Keratinocyte (primary cell): ENCODE data around the gene NALCN. TPM values are rescaled to one million over a fixed set of nuclear protein-coding genes. Genes with fewer than 3 reads are reported as not detected.

Source experiments
- DNase-seq: peaks from one replicate; pipeline ENCODE4 v3.0.0-alpha.2; 2011; ENCODE audit warnings: low read depth, missing footprints, low spot score
- FAIRE-seq: peaks from 2 replicates; lab custom pipeline; 2011; peaks lifted over from hg19 to GRCh38; lab: Jason Lieb, UNC
- H2AFZ ChIP-seq: 2 replicates; pipeline ENCODE4 v1.6.0; 2012; ENCODE audit warnings: low read length, control low read depth, inconsistent platforms; ENCODE audit not compliant: control insufficient read depth
- H3K27ac ChIP-seq: 2 replicates; pipeline ENCODE4 v1.5.1; 2011; ENCODE audit warnings: low read length; ENCODE audit not compliant: control insufficient read depth, insufficient read depth
- H3K27me3 ChIP-seq: 3 replicates; pipeline ENCODE4 v1.6.0; 2011; ENCODE audit warnings: low read length; ENCODE audit not compliant: control insufficient read depth, insufficient read depth; ENCODE audit errors: extremely low read depth
- H3K36me3 ChIP-seq, 2 experiments: 2 replicates in 1 of 2; 3 replicates in 1 of 2; pipeline ENCODE4 v1.5.1; 2011; ENCODE audit warnings: low read length in 2 of 2, mild to moderate bottlenecking in 1 of 2; ENCODE audit not compliant: control insufficient read depth in 2 of 2, insufficient read depth in 2 of 2; ENCODE audit errors: extremely low read depth in 1 of 2
- H3K4me1 ChIP-seq: 3 replicates; pipeline ENCODE4 v1.5.1; 2011; ENCODE audit warnings: low read length; ENCODE audit not compliant: control insufficient read depth, insufficient read depth; ENCODE audit errors: extremely low read depth
- H3K4me2 ChIP-seq: 3 replicates; pipeline ENCODE4 v1.6.0; 2011; ENCODE audit warnings: low read depth, low read length; ENCODE audit not compliant: control insufficient read depth, insufficient read depth; ENCODE audit errors: extremely low read depth
- H3K4me3 ChIP-seq, 3 experiments: fragments of 200-600 bp in 1 of 3; sonication (generic) in 1 of 3; 2 replicates in 2 of 3; 3 replicates in 1 of 3; pipeline ENCODE4 v1.5.1; 2011 to 2016; ENCODE audit warnings: low read length in 3 of 3, mild to moderate bottlenecking in 3 of 3, control low read depth in 2 of 3, inconsistent platforms in 1 of 3, low read depth in 1 of 3, mixed read lengths in 1 of 3, mixed run types in 1 of 3, moderate library complexity in 1 of 3; ENCODE audit not compliant: control insufficient read depth in 2 of 3, insufficient read depth in 2 of 3; ENCODE audit errors: extremely low read depth in 1 of 3
- H3K79me2 ChIP-seq: 2 replicates; pipeline ENCODE4 v1.6.0; 2012; ENCODE audit warnings: low read length; ENCODE audit not compliant: control insufficient read depth, insufficient read depth
- H3K9ac ChIP-seq: 3 replicates; pipeline ENCODE4 v1.6.0; 2011; ENCODE audit warnings: low read length; ENCODE audit not compliant: control insufficient read depth, insufficient read depth; ENCODE audit errors: extremely low read depth
- H3K9me1 ChIP-seq: 3 replicates; pipeline ENCODE4 v1.6.0; 2011; ENCODE audit warnings: low read length; ENCODE audit not compliant: control insufficient read depth, insufficient read depth; ENCODE audit errors: extremely low read depth
- H3K9me3 ChIP-seq: 2 replicates; pipeline ENCODE4 v1.5.1; 2012; ENCODE audit warnings: low read depth, low read length; ENCODE audit not compliant: control insufficient read depth
- H4K20me1 ChIP-seq: 3 replicates; pipeline ENCODE4 v1.6.0; 2011; ENCODE audit warnings: low read length; ENCODE audit not compliant: control insufficient read depth, insufficient read depth; ENCODE audit errors: extremely low read depth
- CTCF ChIP-seq, 3 experiments: IDR thresholded peaks in 1 of 3; conservative IDR thresholded peaks in 1 of 3; optimal IDR thresholded peaks in 1 of 3; 2 replicates in 2 of 3; 3 replicates in 1 of 3; pipeline versions ENCODE3 to v1.5.1; 2011; ENCODE audit warnings: low read length in 3 of 3, mild to moderate bottlenecking in 3 of 3, moderate library complexity in 2 of 3, control low read depth in 1 of 3, inconsistent platforms in 1 of 3; ENCODE audit not compliant: insufficient read depth in 2 of 3; ENCODE audit errors: extremely low read depth in 1 of 3
- EZH2 ChIP-seq: IDR thresholded peaks from one replicate; pipeline ENCODE4 v1.6.1; 2012; ENCODE audit warnings: inconsistent platforms, mild to moderate bottlenecking, low read length, moderate library complexity
- dilution Hi-C: fragments of 300-500 bp; cut with MboI; formaldehyde crosslinking; loops from one replicate; pipeline ENCODE4 v1.7.0; 2020; ENCODE audit warnings: low sequenced_read_pairs; ENCODE audit not compliant: extremely low pct_ligation_motif_present
- polyA plus RNA-seq, 5 experiments: library from polyadenylated mRNA; depleted of rRNA in 3 of 5; stranded (reverse) in 3 of 5; stranded (forward) in 1 of 5; unstranded in 1 of 5; fragments of >200 nt; gene quantifications; 1 replicate in 1 of 5; 2 replicates in 3 of 5; 3 replicates in 1 of 5; pipeline versions ENCODE4 v1.2.1 to v1.2.3, GENCODE V29; 2011 to 2012; ENCODE audit warnings: missing spikeins in 2 of 5, low read depth in 1 of 5, low replicate concordance in 1 of 5

Gene NALCN
- polyA plus RNA-seq, 1 donor (not counting 4 experiments of a cell fraction or from before 2014, with no cell fraction given), result 0.16 TPM

GRCh38 chr13:101248739-101249514, 167.4 kb downstream of the NALCN start:
- dilution Hi-C loops, result no loop called here
- Histone ChIP-seq H4K20me1 (no peaks in the 10 kb centered on the region), H3K9me1 (no peaks in the 10 kb centered on the region), H3K79me2 (no peaks in the 10 kb centered on the region), H3K9me3 (peaks cover 1% of the 10 kb centered on the region), H3K4me3 (no peak overlapping the region), H3K27me3 (no peaks in the 10 kb centered on the region), H3K36me3 (no peaks in the 10 kb centered on the region), H3K4me2 (no peak overlapping the region), H3K4me1 (no peaks in the 10 kb centered on the region), H2AFZ (no peak overlapping the region), H3K27ac (no peak overlapping the region), H3K9ac (no peak overlapping the region)
- FAIRE-seq (no peak), DNase-seq (no peak)
- TF ChIP-seq CTCF (optimal IDR thresholded peaks at IDR 0.05 in 1 of 3, IDR thresholded peaks at IDR 0.05 in 1 of 3, conservative IDR thresholded peaks at IDR 0.05 in 1 of 3; ENCODE audit: extremely low read depth in 1 of 3, insufficient read depth in 2 of 3, low read length in 3 of 3), result no peak
- no peak for TF ChIP-seq EZH2

GRCh38 chr13:101242720-101243119, 173.6 kb downstream of the NALCN start:
- Histone ChIP-seq H3K4me1 (no peaks in the 10 kb centered on the region), H3K4me2 (no peak overlapping the region), H3K9me3 (no peaks in the 10 kb centered on the region), H3K27me3 (no peaks in the 10 kb centered on the region), H3K4me3 (no peak overlapping the region), H3K36me3 (no peaks in the 10 kb centered on the region), H3K9ac (no peak overlapping the region), H3K79me2 (no peaks in the 10 kb centered on the region), H2AFZ (no peak overlapping the region), H3K9me1 (no peaks in the 10 kb centered on the region), H3K27ac (no peak overlapping the region), H4K20me1 (no peaks in the 10 kb centered on the region)
- FAIRE-seq (no peak), DNase-seq (no peak)
- TF ChIP-seq EZH2 (no peak), CTCF (optimal IDR thresholded peaks at IDR 0.05 in 1 of 3, IDR thresholded peaks at IDR 0.05 in 1 of 3, conservative IDR thresholded peaks at IDR 0.05 in 1 of 3; ENCODE audit: extremely low read depth in 1 of 3, insufficient read depth in 2 of 3, low read length in 3 of 3) (no peak)
- dilution Hi-C loops, result no loop called here
